ENCODE results near the gene VPREB3.

The VPREB3 gene

GRCh38 chr22:23769321-23769965, 15.2 kb upstream of the VPREB3 start:
- Histone ChIP-seq H3K27me3 (ENCODE audit: control insufficient read depth, insufficient read depth, low read length) (peaks cover 16% of the 10 kb centered on the region), H3K4me1 (ENCODE audit: control insufficient read depth, insufficient read depth, low read length) (peaks cover 33% of the 10 kb centered on the region), H3K9ac (ENCODE audit: low read length) (no peak overlapping the region), H3K9me3 (ENCODE audit: control insufficient read depth, low read length) (no peaks in the 10 kb centered on the region), H3K36me3 (ENCODE audit: control insufficient read depth, insufficient read depth, low read length) (no peaks in the 10 kb centered on the region), H3K4me3 (ENCODE audit: low read length) (no peak overlapping the region)

DNA sequence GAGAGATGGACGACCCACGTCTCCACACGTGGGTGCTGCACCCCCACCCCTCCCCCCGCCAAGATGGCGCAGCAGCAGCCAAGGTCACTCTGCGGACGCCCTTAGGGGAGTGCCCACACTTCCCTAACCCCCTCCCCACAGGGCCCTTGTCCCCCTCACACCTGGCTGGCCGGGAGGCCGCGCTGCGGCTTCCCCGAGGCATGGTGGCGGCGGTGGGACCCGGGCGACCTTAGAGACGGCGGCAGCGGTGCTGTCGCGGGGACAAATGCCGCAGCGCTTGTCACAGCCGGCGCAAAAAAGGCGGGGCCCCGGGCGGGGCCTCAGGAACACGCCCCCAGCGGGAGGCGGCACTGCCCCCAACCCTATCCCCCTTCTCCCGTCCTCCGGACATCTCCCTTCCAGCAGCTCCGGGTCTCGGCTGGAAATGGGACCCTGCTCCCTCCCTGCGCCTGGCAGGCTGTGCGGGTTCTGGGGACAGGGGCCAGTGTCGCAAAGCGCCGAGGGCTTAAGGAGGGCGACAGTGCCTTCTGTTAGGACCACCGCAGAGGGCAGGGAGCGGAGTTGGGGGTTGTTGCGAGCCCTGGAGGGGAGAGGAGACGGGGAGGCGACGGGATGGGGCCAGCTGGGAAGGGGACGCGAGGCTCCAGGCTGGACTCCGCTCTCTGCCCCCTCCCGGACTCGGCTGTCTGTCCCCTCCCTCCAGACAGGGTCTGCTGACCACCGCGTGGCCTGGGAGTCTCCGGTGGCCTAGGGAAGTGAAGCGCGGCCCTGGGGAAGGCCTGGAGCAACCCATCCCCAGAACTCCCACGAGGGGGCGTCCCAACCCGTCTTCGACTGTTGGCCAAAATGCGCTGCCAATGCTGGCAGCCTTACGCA, 13.7 kb upstream of the VPREB3 start, which contains the start of gene CHCHD10:
CHCHD10 (minus strand) TSS at position 300 of the 876 bp plus-strand sequence; CDS start at position 202, 98 bp downstream.
- Histone ChIP-seq H3K36me3 (ENCODE audit: control insufficient read depth, insufficient read depth, low read length) (no peaks in the 10 kb centered on the region), H3K4me3 (ENCODE audit: low read length) (peak within 1 kb of the TSS; percentile 50), H3K9ac (ENCODE audit: low read length) (peak within 1 kb of the TSS; percentile 83), H3K27me3 (ENCODE audit: control insufficient read depth, insufficient read depth, low read length) (peaks cover under 1% of the 10 kb centered on the region), H3K4me1 (ENCODE audit: control insufficient read depth, insufficient read depth, low read length) (peaks cover 22% of the 10 kb centered on the region), H3K9me3 (ENCODE audit: control insufficient read depth, low read length) (no peaks in the 10 kb centered on the region)

- peaks cover 18% of the 10 kb centered on the region for H3K4me1 ChIP-seq (ENCODE audit: control insufficient read depth, insufficient read depth, low read length)
- no peaks in the 10 kb centered on the region for H3K36me3 ChIP-seq (ENCODE audit: control insufficient read depth, insufficient read depth, low read length)
- H3K4me3 ChIP-seq (ENCODE audit: low read length), result peak overlapping the region; percentile 50
- H3K27me3 ChIP-seq (ENCODE audit: control insufficient read depth, insufficient read depth, low read length), result no peaks in the 10 kb centered on the region
- H3K9me3 ChIP-seq (ENCODE audit: control insufficient read depth, low read length), result no peaks in the 10 kb centered on the region
- peak overlapping the region; percentile 83 for H3K9ac ChIP-seq (ENCODE audit: low read length)
Observed at GRCh38 chr22:23767303-23767672, 13.1 kb upstream of the VPREB3 start.

- Histone ChIP-seq H3K9ac (ENCODE audit: low read length) (no peak overlapping the region), H3K27me3 (ENCODE audit: control insufficient read depth, insufficient read depth, low read length) (no peaks in the 10 kb centered on the region), H3K4me1 (ENCODE audit: control insufficient read depth, insufficient read depth, low read length) (peaks cover 13% of the 10 kb centered on the region), H3K4me3 (ENCODE audit: low read length) (no peak overlapping the region), H3K36me3 (ENCODE audit: control insufficient read depth, insufficient read depth, low read length) (no peaks in the 10 kb centered on the region), H3K9me3 (ENCODE audit: control insufficient read depth, low read length) (no peaks in the 10 kb centered on the region)
Observed at GRCh38 chr22:23764899-23765881, 11.0 kb upstream of the VPREB3 start.

DNA sequence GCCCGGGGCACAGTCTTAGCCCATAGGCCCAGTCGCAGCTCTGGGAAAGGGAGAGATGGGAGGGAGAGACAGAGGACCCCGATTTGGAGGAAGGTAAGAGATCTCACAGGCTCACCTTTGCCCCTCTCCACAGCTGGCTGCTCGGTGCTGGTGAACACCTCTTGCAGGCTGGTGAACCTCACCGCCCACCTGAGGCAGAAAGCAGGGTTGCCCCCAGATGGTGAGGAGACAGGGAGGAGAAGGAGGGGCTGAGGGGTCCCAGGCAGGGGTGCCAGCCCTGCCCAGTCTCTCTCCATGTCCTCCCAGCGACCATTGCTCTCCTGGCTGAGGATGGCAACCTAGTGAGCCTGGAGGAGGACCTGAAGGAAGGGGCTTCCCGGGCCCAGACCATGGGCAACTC, 9.7 kb upstream of the VPREB3 start:
- no peaks in the 10 kb centered on the region for H3K27me3 ChIP-seq (ENCODE audit: control insufficient read depth, insufficient read depth, low read length)
- H3K4me1 ChIP-seq (ENCODE audit: control insufficient read depth, insufficient read depth, low read length), result peaks cover 13% of the 10 kb centered on the region
- H3K9me3 ChIP-seq (ENCODE audit: control insufficient read depth, low read length), result no peaks in the 10 kb centered on the region
- no peak overlapping the region for H3K9ac ChIP-seq (ENCODE audit: low read length)
- no peaks in the 10 kb centered on the region for H3K36me3 ChIP-seq (ENCODE audit: control insufficient read depth, insufficient read depth, low read length)
- no peak overlapping the region for H3K4me3 ChIP-seq (ENCODE audit: low read length)

GRCh38 chr22:23763579-23763945, 9.3 kb upstream of the VPREB3 start:
- Histone ChIP-seq H3K4me1 (ENCODE audit: control insufficient read depth, insufficient read depth, low read length) (peaks cover 13% of the 10 kb centered on the region), H3K9ac (ENCODE audit: low read length) (no peak overlapping the region), H3K27me3 (ENCODE audit: control insufficient read depth, insufficient read depth, low read length) (no peaks in the 10 kb centered on the region), H3K36me3 (ENCODE audit: control insufficient read depth, insufficient read depth, low read length) (no peaks in the 10 kb centered on the region), H3K9me3 (ENCODE audit: control insufficient read depth, low read length) (no peaks in the 10 kb centered on the region), H3K4me3 (ENCODE audit: low read length) (no peak overlapping the region)

GRCh38 chr22:23762842-23763578, 8.8 kb upstream of the VPREB3 start, which contains the start of gene C22orf15:
Gene C22orf15, plus strand, starts transcription at chr22:23762990. Its CDS starts 317 bp downstream, at chr22:23763307.
- Histone ChIP-seq H3K4me3 (ENCODE audit: low read length) (no peak within 1 kb of the TSS), H3K27me3 (ENCODE audit: control insufficient read depth, insufficient read depth, low read length) (no peaks in the 10 kb centered on the region), H3K9me3 (ENCODE audit: control insufficient read depth, low read length) (no peaks in the 10 kb centered on the region), H3K9ac (ENCODE audit: low read length) (no peak within 1 kb of the TSS), H3K4me1 (ENCODE audit: control insufficient read depth, insufficient read depth, low read length) (peaks cover 7% of the 10 kb centered on the region), H3K36me3 (ENCODE audit: control insufficient read depth, insufficient read depth, low read length) (no peaks in the 10 kb centered on the region)

DNA sequence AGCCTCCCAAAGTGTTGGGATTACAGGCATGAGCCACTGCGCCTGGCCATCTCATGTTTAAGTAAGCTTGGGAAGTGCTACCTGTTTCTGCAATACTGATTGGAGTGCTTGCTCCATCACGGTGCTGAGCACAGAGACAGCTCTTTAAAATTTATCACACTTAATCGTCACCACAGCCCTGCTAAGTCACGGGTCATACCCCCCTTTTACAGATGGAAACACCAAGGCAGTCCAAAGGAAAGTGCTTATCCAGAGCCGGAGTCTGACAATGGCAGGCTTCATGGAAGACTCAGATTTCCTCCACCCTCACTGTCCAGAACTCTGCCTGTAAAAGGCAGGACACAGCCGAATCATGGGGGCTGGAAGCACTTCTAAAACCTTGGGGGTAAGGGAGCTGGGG, 5.8 kb upstream of the VPREB3 start:
- Histone ChIP-seq H3K4me1 (ENCODE audit: control insufficient read depth, insufficient read depth, low read length) (no peaks in the 10 kb centered on the region), H3K4me3 (ENCODE audit: low read length) (no peak overlapping the region), H3K9me3 (ENCODE audit: control insufficient read depth, low read length) (no peaks in the 10 kb centered on the region), H3K27me3 (ENCODE audit: control insufficient read depth, insufficient read depth, low read length) (no peaks in the 10 kb centered on the region), H3K9ac (ENCODE audit: low read length) (no peak overlapping the region), H3K36me3 (ENCODE audit: control insufficient read depth, insufficient read depth, low read length) (no peaks in the 10 kb centered on the region)

GRCh38 chr22:23759566-23759965, 5.3 kb upstream of the VPREB3 start:
- H3K9me3 ChIP-seq (ENCODE audit: control insufficient read depth, low read length), result no peaks in the 10 kb centered on the region
- H3K27me3 ChIP-seq (ENCODE audit: control insufficient read depth, insufficient read depth, low read length), result no peaks in the 10 kb centered on the region
- H3K9ac ChIP-seq (ENCODE audit: low read length), result no peak overlapping the region
- no peak overlapping the region for H3K4me3 ChIP-seq (ENCODE audit: low read length)
- no peaks in the 10 kb centered on the region for H3K4me1 ChIP-seq (ENCODE audit: control insufficient read depth, insufficient read depth, low read length)
- no peaks in the 10 kb centered on the region for H3K36me3 ChIP-seq (ENCODE audit: control insufficient read depth, insufficient read depth, low read length)

DNA sequence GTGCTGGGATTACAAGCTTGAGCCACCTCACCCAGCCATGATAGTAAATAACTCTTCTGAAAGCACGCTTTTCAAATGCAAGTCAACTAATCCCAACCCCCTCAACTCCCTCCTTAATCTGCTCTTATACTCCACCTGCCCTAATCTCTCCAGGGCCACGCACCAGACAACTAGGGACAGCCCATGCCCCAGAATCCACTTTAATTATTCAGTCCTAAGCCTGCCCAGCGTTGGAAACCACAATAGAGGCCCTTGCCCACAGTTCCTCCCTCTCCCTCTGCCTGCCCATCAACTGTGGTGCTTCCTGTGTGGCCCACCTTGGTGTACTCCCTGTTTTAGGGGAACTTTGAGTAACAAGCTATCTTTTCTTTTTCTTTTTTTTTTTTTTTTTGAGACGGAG, 2.7 kb upstream of the VPREB3 start:
- Histone ChIP-seq H3K9ac (ENCODE audit: low read length) (no peak overlapping the region), H3K36me3 (ENCODE audit: control insufficient read depth, insufficient read depth, low read length) (no peaks in the 10 kb centered on the region), H3K27me3 (ENCODE audit: control insufficient read depth, insufficient read depth, low read length) (no peaks in the 10 kb centered on the region), H3K4me1 (ENCODE audit: control insufficient read depth, insufficient read depth, low read length) (peaks cover 3% of the 10 kb centered on the region), H3K9me3 (ENCODE audit: control insufficient read depth, low read length) (no peaks in the 10 kb centered on the region), H3K4me3 (ENCODE audit: low read length) (no peak overlapping the region)

DNA sequence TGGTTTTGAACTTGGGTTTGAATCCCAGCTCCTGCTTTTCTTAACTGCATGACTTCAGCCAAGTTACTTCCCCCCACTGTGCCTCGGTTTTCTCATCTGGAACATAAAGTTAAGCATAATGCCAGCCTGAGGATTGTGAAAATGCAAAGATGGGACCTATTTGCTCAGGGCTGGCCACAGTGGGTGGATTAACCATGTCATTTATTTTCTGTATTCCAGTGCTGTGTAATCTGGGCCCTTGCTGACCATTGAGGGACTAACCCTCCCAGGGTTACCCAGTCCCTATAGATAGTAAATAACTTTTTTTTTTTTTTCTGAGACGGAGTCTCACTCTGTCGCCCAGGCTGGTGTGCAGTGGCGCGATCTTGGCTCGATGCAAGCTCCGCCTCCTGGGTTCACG, 1.5 kb upstream of the VPREB3 start:
- no peaks in the 10 kb centered on the region for H3K27me3 ChIP-seq (ENCODE audit: control insufficient read depth, insufficient read depth, low read length)
- no peaks in the 10 kb centered on the region for H3K9me3 ChIP-seq (ENCODE audit: control insufficient read depth, low read length)
- no peak overlapping the region for H3K9ac ChIP-seq (ENCODE audit: low read length)
- H3K4me3 ChIP-seq (ENCODE audit: low read length), result no peak overlapping the region
- no peaks in the 10 kb centered on the region for H3K36me3 ChIP-seq (ENCODE audit: control insufficient read depth, insufficient read depth, low read length)
- H3K4me1 ChIP-seq (ENCODE audit: control insufficient read depth, insufficient read depth, low read length), result peaks cover 7% of the 10 kb centered on the region
